WTC11 (cell line): ENCODE data around the gene GNG8. TPM values are rescaled to one million over a fixed set of nuclear protein-coding genes. Genes with fewer than 3 reads are reported as not detected.

Experiments used
- ATAC-seq: fragments of 200-7000 bp; cut with Tn5 transposase; 2 replicates; pipeline ENCODE4 v1.10.0; 2021; ENCODE audit warnings: mild to moderate bottlenecking, moderate library complexity
- CTCF ChIA-PET: fragments of 300-600 bp; sonication (Branson Sonifier 250); formaldehyde crosslinking; loops from one replicate; lab custom pipeline; 2021; ENCODE audit warnings: antibody characterized with exemption; lab: Charles Lee
- POLR2A ChIA-PET: fragments of 350-600 bp; sonication (Branson Sonifier 250); formaldehyde crosslinking; loops from one replicate; lab custom pipeline; 2021; ENCODE audit warnings: antibody characterized with exemption; lab: Charles Lee
- DNase-seq: peaks from one replicate; pipeline ENCODE4 v3.0.0; 2021; ENCODE audit warnings: low spot score
- H3K27ac Mint-ChIP-seq: 2 replicates; pipeline ENCODE4 v1.8.0; 2021; ENCODE audit warnings: mixed read lengths
- H3K27me3 Mint-ChIP-seq: 2 replicates; pipeline ENCODE4 v1.8.0; 2021; ENCODE audit warnings: low read depth, mild to moderate bottlenecking, moderate library complexity, mixed read lengths
- H3K36me3 Mint-ChIP-seq: 2 replicates; pipeline ENCODE4 v1.8.0; 2021; ENCODE audit warnings: mixed read lengths
- H3K4me1 Mint-ChIP-seq: 2 replicates; pipeline ENCODE4 v1.8.0; 2022; ENCODE audit warnings: mixed read lengths
- H3K4me3 Mint-ChIP-seq: 2 replicates; pipeline ENCODE4 v1.8.0; 2021; ENCODE audit warnings: mild to moderate bottlenecking, moderate library complexity, mixed read lengths
- H3K9me3 Mint-ChIP-seq: 2 replicates; pipeline ENCODE4 v1.8.0; 2021; ENCODE audit warnings: mixed read lengths
- ATF1 ChIP-seq: sonication (generic); formaldehyde crosslinking; IDR thresholded peaks from 2 replicates; pipeline ENCODE4 v1.8.1; 2023; ENCODE audit warnings: mild to moderate bottlenecking, moderate library complexity, missing genetic modification reagents
- ATF6 ChIP-seq: sonication (generic); formaldehyde crosslinking; IDR thresholded peaks from 2 replicates; pipeline ENCODE4 v1.8.1; 2023; ENCODE audit warnings: mild to moderate bottlenecking, missing genetic modification reagents
- CDX4 ChIP-seq: fragments of 250-450 bp; sonication (Bioruptor Pico); IDR thresholded peaks from 2 replicates; pipeline ENCODE4 v1.9.0; 2021; ENCODE audit warnings: moderate library complexity, mild to moderate bottlenecking, inconsistent platforms, borderline replicate concordance
- CREB1 ChIP-seq: sonication (generic); formaldehyde crosslinking; IDR thresholded peaks from 2 replicates; pipeline ENCODE4 v1.8.0; 2023; ENCODE audit warnings: mild to moderate bottlenecking, missing genetic modification reagents
- ESRRA ChIP-seq: sonication (generic); formaldehyde crosslinking; IDR thresholded peaks from 2 replicates; pipeline ENCODE4 v1.8.1; 2022; ENCODE audit warnings: mild to moderate bottlenecking, missing genetic modification reagents, borderline replicate concordance
- FOXJ3 ChIP-seq: sonication (generic); formaldehyde crosslinking; IDR thresholded peaks from 2 replicates; pipeline ENCODE4 v1.9.0; 2021; ENCODE audit warnings: missing genetic modification reagents, mild to moderate bottlenecking, borderline replicate concordance
- FOXP1 ChIP-seq: sonication (generic); formaldehyde crosslinking; IDR thresholded peaks from 2 replicates; pipeline ENCODE4 v1.8.0; 2022; ENCODE audit warnings: missing genetic modification reagents, mild to moderate bottlenecking, moderate library complexity, borderline replicate concordance
- FOXP4 ChIP-seq: sonication (generic); formaldehyde crosslinking; IDR thresholded peaks from 2 replicates; pipeline ENCODE4 v1.8.0; 2022; ENCODE audit warnings: mild to moderate bottlenecking, missing genetic modification reagents
- HMGXB4 ChIP-seq: sonication (generic); formaldehyde crosslinking; IDR thresholded peaks from 2 replicates; pipeline ENCODE4 v1.8.1; 2023; ENCODE audit warnings: mild to moderate bottlenecking, moderate library complexity, missing genetic modification reagents
- MLX ChIP-seq: sonication (generic); formaldehyde crosslinking; IDR thresholded peaks from 2 replicates; pipeline ENCODE4 v1.8.1; 2023; ENCODE audit warnings: mild to moderate bottlenecking, missing genetic modification reagents, moderate library complexity
- MXD4 ChIP-seq: fragments of 250-450 bp; sonication (Bioruptor Pico); IDR thresholded peaks from 2 replicates; pipeline ENCODE4 v1.8.0; 2021; ENCODE audit warnings: mild to moderate bottlenecking, moderate library complexity, borderline replicate concordance
- NFE2L1 ChIP-seq: sonication (generic); formaldehyde crosslinking; IDR thresholded peaks from 2 replicates; pipeline ENCODE4 v1.8.1; 2023; ENCODE audit warnings: missing genetic modification reagents
- NR2C2 ChIP-seq: sonication (generic); formaldehyde crosslinking; IDR thresholded peaks from 2 replicates; pipeline ENCODE4 v1.8.0; 2022; ENCODE audit warnings: mild to moderate bottlenecking, missing genetic modification reagents
- RORB ChIP-seq: fragments of 250-450 bp; sonication (Bioruptor Pico); IDR thresholded peaks from 2 replicates; pipeline ENCODE4 v1.9.0; 2021; ENCODE audit warnings: mild to moderate bottlenecking
- TEAD1 ChIP-seq: sonication (generic); formaldehyde crosslinking; IDR thresholded peaks from 2 replicates; pipeline ENCODE4 v1.8.0; 2022; ENCODE audit warnings: mild to moderate bottlenecking, missing genetic modification reagents
- ZNF121 ChIP-seq: sonication (generic); formaldehyde crosslinking; IDR thresholded peaks from 2 replicates; pipeline ENCODE4 v1.8.0; 2023; ENCODE audit warnings: missing genetic modification reagents
- ZNF219 ChIP-seq: sonication (generic); formaldehyde crosslinking; IDR thresholded peaks from 2 replicates; pipeline ENCODE4 v1.8.0; 2023; ENCODE audit warnings: missing genetic modification reagents, mild to moderate bottlenecking, borderline replicate concordance
- ZNF263 ChIP-seq: sonication (generic); formaldehyde crosslinking; IDR thresholded peaks from 2 replicates; pipeline ENCODE4 v1.8.1; 2022; ENCODE audit warnings: low read depth, mild to moderate bottlenecking, moderate library complexity, missing genetic modification reagents
- ZNF396 ChIP-seq: fragments of 250-450 bp; sonication (Bioruptor Pico); IDR thresholded peaks from 2 replicates; pipeline ENCODE4 v1.8.0; 2021; ENCODE audit warnings: mild to moderate bottlenecking, moderate library complexity, borderline replicate concordance
- ZNF512 ChIP-seq: sonication (generic); formaldehyde crosslinking; IDR thresholded peaks from 2 replicates; pipeline ENCODE4 v1.8.1; 2022; ENCODE audit warnings: missing genetic modification reagents, borderline replicate concordance
- ZNF671 ChIP-seq: fragments of 250-450 bp; sonication (Bioruptor Pico); IDR thresholded peaks from 2 replicates; pipeline ENCODE4 v1.8.0; 2021; ENCODE audit warnings: mild to moderate bottlenecking
- total RNA-seq: library from RNA; stranded (reverse); gene quantifications from 3 replicates; pipeline ENCODE4 v1.2.3, GENCODE V29; 2021

GNG8 gene
- total RNA-seq, 1 experiment from 2014 or later = not detected

GRCh38 chr19:46646402-46646801, 10.4 kb upstream of the GNG8 start:
- H3K4me1 Mint-ChIP-seq = peaks cover 6% of the 10 kb centered on the region
- ATAC-seq (no peak), DNase-seq (no peak)
- no peaks in the 10 kb centered on the region; the same call in 1 of the 2 replicates for H3K36me3 Mint-ChIP-seq
- H3K27ac Mint-ChIP-seq = no peak overlapping the region
- ChIA-PET POLR2A (interaction anchor here (0.7 kb wide), 1 partner anchor 375 kb away, joined by 5 read pairs; no protein-coding TSS in a partner anchor), CTCF (interaction anchor here (2.0 to 2.5 kb wide), 2 partner anchors 15 to 29 kb away, joined by 4 to 16 read pairs; partner anchors contain the start of gene DACT3)
- H3K4me3 Mint-ChIP-seq = no peak overlapping the region
- H3K27me3 Mint-ChIP-seq = peaks cover 89% of the 10 kb centered on the region
- no peaks in the 10 kb centered on the region for H3K9me3 Mint-ChIP-seq
- no peak for TF ChIP-seq RORB (CRISPR knock-in tag)
- TF ChIP-seq MXD4 = no peak
- TF ChIP-seq ATF6 = no peak
- no peak for TF ChIP-seq FOXP4 (CRISPR knock-in tag)
- TF ChIP-seq FOXJ3 (CRISPR knock-in tag) = no peak
- no peak for TF ChIP-seq ZNF219 (CRISPR knock-in tag)

GRCh38 chr19:46644720-46645119, 8.7 kb upstream of the GNG8 start:
- ATAC-seq = no peak
- ChIA-PET CTCF (interaction anchor here (1.0 to 2.5 kb wide), 4 partner anchors 17 to 84 kb away, joined by 3 to 16 read pairs (median 4); partner anchors contain the start of gene DACT3), POLR2A (no interaction called here)
- Mint-ChIP-seq H3K4me1 (peaks cover 12% of the 10 kb centered on the region), H3K4me3 (no peak overlapping the region), H3K27me3 (peaks cover 89% of the 10 kb centered on the region), H3K36me3 (no peaks in the 10 kb centered on the region; the same call in 1 of the 2 replicates), H3K27ac (no peak overlapping the region), H3K9me3 (no peaks in the 10 kb centered on the region)
- no peak for TF ChIP-seq ZNF121 (CRISPR knock-in tag)
- TF ChIP-seq ZNF512 (CRISPR knock-in tag) = no peak
- no peak for TF ChIP-seq CDX4
- TF ChIP-seq ZNF396 (CRISPR knock-in tag) = no peak
- TF ChIP-seq FOXJ3 (CRISPR knock-in tag) = no peak
- TF ChIP-seq ZNF263 (CRISPR knock-in tag) = no peak
- TF ChIP-seq MLX (CRISPR knock-in tag) = no peak
- no peak for TF ChIP-seq ATF1 (CRISPR knock-in tag)
- TF ChIP-seq TEAD1 (CRISPR knock-in tag) = no peak
- no peak for TF ChIP-seq FOXP1 (CRISPR knock-in tag)
- TF ChIP-seq CREB1 (CRISPR knock-in tag) = no peak
- no peak for TF ChIP-seq ZNF671 (CRISPR knock-in tag)
- no peak for TF ChIP-seq FOXP4 (CRISPR knock-in tag)
- TF ChIP-seq ESRRA (CRISPR knock-in tag) = no peak
- no peak for TF ChIP-seq HMGXB4 (CRISPR knock-in tag)
- TF ChIP-seq NR2C2 = no peak
- TF ChIP-seq NFE2L1 (CRISPR knock-in tag) = no peak
- no peak for DNase-seq
